ENCODE results near the gene KCNH6. TPM values are rescaled to one million over a fixed set of nuclear protein-coding genes. Genes with fewer than 3 reads are reported as not detected.

Gene KCNH6
- total RNA-seq, result not detected in 2 replicates

GRCh38 chr17:63523253-63523855, at the start of gene KCNH6:
Gene KCNH6 (plus strand): TSS chr17:63523358. CDS start chr17:63523414, 56 bp downstream.
- peak within 1 kb of the TSS; percentile 31 for H3K4me3 ChIP-seq (ENCODE audit: low read depth, low read length)
- no peak for DNase-seq (ENCODE audit: low read depth)
- TF ChIP-seq CTCF (conservative IDR thresholded peaks at IDR 0.05; ENCODE audit: low read depth, low read length), result no peak

- TF ChIP-seq CTCF (conservative IDR thresholded peaks at IDR 0.05; ENCODE audit: low read depth, low read length), result no peak
- DNase-seq (ENCODE audit: low read depth), result no peak
- H3K4me3 ChIP-seq (ENCODE audit: low read depth, low read length), result no peak overlapping the region
These were observed 49.0 kb upstream of the KCNH6 start for GRCh38 chr17:63474174-63474573.

- DNase-seq (ENCODE audit: low read depth), result no peak
- H3K4me3 ChIP-seq (ENCODE audit: low read depth, low read length), result no peak overlapping the region
- no peak for TF ChIP-seq CTCF (conservative IDR thresholded peaks at IDR 0.05; ENCODE audit: low read depth, low read length)
These were observed 48.3 kb upstream of the KCNH6 start for GRCh38 chr17:63474586-63475460.

- H3K4me3 ChIP-seq (ENCODE audit: low read depth, low read length), result no peak overlapping the region
- TF ChIP-seq CTCF (conservative IDR thresholded peaks at IDR 0.05; ENCODE audit: low read depth, low read length), result no peak
- no peak for DNase-seq (ENCODE audit: low read depth)
These were observed 47.4 kb upstream of the KCNH6 start for GRCh38 chr17:63475491-63476412.

- TF ChIP-seq CTCF (conservative IDR thresholded peaks at IDR 0.05; ENCODE audit: low read depth, low read length), result no peak
- no peak for DNase-seq (ENCODE audit: low read depth)
- H3K4me3 ChIP-seq (ENCODE audit: low read depth, low read length), result peak overlapping the region; percentile 42
These were observed 46.7 kb upstream of the KCNH6 start for GRCh38 chr17:63476459-63476853.

GRCh38 chr17:63476854-63477479, 46.2 kb upstream of the KCNH6 start, which contains the start of gene ACE:
Gene ACE (plus strand): TSS chr17:63477061. CDS start chr17:63477095, 34 bp downstream.
- peak within 1 kb of the TSS; percentile 42 for H3K4me3 ChIP-seq (ENCODE audit: low read depth, low read length)
- DNase-seq (ENCODE audit: low read depth), result no peak
- no peak for TF ChIP-seq CTCF (conservative IDR thresholded peaks at IDR 0.05; ENCODE audit: low read depth, low read length)

Measured in epithelial cell of proximal tubule (primary cell).